GM13977 (cell line): Measurements from ENCODE around the gene HMHB1.

Experiments used
- DNase-seq: peaks from one replicate; pipeline ENCODE4 v3.0.0; 2012; ENCODE audit warnings: low spot score
- in situ Hi-C: fragments of 300-500 bp; cut with MboI; formaldehyde crosslinking; loops from one replicate; pipeline ENCODE4 v1.12.0; 2022; ENCODE audit warnings: low sequenced_read_pairs, low pct_unique_long_range_greater_than_20kb, mixed read lengths, inconsistent platforms; ENCODE audit not compliant: unreplicated experiment
- TF ChIP-seq, protein P1 (sequence below): IDR thresholded peaks from 2 replicates; pipeline ENCODE4 v1.5.1; 2012; ENCODE audit warnings: mild to moderate bottlenecking, control low read depth; ENCODE audit not compliant: insufficient read depth; ENCODE audit errors: extremely low read depth, missing control alignments

HMHB1 gene

DNA sequence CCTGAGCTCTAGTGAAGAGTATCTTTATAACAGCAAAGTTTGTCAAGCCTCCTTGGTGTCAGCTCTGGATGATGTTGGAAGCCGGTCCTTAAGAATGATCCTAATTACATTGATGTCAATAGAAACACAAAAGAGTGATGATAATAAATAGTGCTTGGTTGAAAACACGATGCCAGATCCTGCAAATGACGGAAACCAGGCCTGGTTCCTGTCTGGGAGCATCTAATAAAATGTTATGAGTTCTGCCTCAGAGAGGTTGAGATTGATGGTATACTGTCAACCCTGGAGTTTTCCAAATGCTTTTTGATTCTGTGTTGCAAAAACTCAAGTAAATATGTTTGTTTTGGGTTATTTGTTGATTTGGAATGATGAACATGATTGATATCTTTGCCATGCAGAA, 23.3 kb downstream of the HMHB1 start:
- no peak for DNase-seq
- in situ Hi-C loops = loop anchor here (25.0 kb wide), 1 partner anchor 923 kb away; no protein-coding TSS in a partner anchor
- TF ChIP-seq, protein P1, sequence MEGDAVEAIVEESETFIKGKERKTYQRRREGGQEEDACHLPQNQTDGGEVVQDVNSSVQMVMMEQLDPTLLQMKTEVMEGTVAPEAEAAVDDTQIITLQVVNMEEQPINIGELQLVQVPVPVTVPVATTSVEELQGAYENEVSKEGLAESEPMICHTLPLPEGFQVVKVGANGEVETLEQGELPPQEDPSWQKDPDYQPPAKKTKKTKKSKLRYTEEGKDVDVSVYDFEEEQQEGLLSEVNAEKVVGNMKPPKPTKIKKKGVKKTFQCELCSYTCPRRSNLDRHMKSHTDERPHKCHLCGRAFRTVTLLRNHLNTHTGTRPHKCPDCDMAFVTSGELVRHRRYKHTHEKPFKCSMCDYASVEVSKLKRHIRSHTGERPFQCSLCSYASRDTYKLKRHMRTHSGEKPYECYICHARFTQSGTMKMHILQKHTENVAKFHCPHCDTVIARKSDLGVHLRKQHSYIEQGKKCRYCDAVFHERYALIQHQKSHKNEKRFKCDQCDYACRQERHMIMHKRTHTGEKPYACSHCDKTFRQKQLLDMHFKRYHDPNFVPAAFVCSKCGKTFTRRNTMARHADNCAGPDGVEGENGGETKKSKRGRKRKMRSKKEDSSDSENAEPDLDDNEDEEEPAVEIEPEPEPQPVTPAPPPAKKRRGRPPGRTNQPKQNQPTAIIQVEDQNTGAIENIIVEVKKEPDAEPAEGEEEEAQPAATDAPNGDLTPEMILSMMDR = no peak

GRCh38 chr5:143836161-143836725, 24.3 kb downstream of the HMHB1 start:
- in situ Hi-C loops = loop anchor here (25.0 kb wide), 1 partner anchor 924 kb away; no protein-coding TSS in a partner anchor
- no peak for DNase-seq
- TF ChIP-seq, protein P1 = no peak

DNA sequence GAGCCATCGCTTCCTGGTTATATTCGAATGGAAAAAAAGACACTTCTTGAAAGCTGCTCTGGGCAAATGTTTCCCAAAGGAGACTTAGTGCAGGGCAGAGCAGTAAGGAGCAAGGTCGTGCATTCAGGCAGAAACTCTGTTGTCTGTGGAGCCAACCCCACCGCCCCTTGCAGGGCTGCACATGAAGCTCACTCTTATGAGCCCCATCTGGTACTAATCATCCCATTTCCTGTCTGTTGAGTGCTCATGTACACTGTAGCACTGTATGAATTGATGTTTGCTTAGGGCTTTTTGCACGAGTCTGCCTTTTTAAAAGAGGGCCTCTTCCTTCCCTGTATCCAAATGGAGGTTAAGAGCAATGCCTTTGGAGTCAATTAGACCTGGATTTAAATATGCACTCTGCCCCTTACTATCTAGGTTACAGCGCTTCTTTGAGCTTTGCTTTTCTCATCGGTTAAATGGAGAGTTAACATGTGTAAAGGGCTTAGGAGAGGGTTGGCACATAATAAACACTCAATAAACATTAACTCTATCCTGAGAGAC, 25.4 kb downstream of the HMHB1 start:
- no peak for DNase-seq
- in situ Hi-C loops = loop anchor here (25.0 kb wide), 1 partner anchor 925 kb away; no protein-coding TSS in a partner anchor
- TF ChIP-seq, protein P1 = no peak

DNA sequence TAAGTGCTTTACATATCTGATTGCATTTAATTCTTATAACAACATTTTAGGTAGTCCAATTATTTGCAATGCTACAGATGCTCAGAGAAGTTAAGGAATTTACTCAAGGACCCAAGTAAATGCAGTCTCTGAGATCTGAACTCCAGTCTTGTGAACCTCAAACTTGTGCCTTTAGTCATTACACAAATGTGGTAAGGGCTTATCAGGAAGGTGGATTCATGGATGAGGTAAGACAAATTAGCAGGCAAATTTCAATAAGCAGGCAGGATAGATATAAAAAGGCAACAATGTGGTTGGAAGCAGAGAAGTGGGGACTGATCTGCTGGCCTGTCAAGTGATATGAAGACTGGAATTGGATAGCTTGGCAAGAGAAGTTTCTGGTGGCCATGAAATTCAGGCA, 29.5 kb downstream of the HMHB1 start:
- in situ Hi-C loops = loop anchor here (25.0 kb wide), 1 partner anchor 929 kb away; no protein-coding TSS in a partner anchor
- TF ChIP-seq, protein P1 = no peak
- no peak for DNase-seq

DNA sequence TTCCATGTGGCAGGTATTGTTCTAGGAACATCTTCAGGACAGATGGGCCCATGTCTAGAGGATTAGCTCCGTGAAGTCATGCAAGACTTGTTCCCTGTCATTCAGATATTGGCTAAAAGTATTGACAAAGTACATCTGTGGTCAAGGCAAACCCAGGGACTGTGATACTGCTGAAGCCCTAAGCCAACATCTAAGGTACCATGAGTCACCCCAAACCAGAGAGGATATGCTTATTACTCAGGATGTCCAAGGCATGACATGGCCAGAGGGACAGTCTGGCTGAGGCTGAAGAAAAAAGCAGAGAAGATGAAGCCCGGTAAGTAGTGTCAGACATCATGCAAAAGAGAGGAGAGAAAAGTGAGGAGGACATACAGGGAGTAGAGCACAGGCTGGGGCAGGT, 31.0 kb downstream of the HMHB1 start:
- no peak for DNase-seq
- TF ChIP-seq, protein P1 = no peak
- in situ Hi-C loops = loop anchor here (25.0 kb wide), 1 partner anchor 931 kb away; no protein-coding TSS in a partner anchor

GRCh38 chr5:143843461-143843860, 31.5 kb downstream of the HMHB1 start:
- in situ Hi-C loops = loop anchor here (25.0 kb wide), 1 partner anchor 931 kb away; no protein-coding TSS in a partner anchor
- TF ChIP-seq, protein P1 = no peak
- DNase-seq = no peak
